Upper lobe of left lung (tissue), 6 donors: ENCODE results near the gene SH2B3. TPM values are rescaled to one million over a fixed set of nuclear protein-coding genes. Genes with fewer than 3 reads are reported as not detected.
A peak's percentile ranks its signal among the peaks of the same experiment; 100 is the strongest.

ENCODE experiments used
- ATAC-seq, 2 donors: fragments of 200-7000 bp; cut with Tn5 transposase; one replicate each; pipeline ENCODE4 v1.9.1; 2022; ENCODE audit warnings: mild to moderate bottlenecking in 2 of 2, moderate library complexity in 2 of 2; ENCODE audit not compliant: low FRiP score in 2 of 2
- DNase-seq, 2 donors: peaks; one replicate each; pipeline ENCODE4 v3.0.0-alpha.2; 2019 to 2020
- H3K27ac ChIP-seq, 4 donors: fragments of 200-600 bp; sonication (generic); one replicate each; pipeline ENCODE4 v1.5.1; 2016 to 2019
- H3K27me3 ChIP-seq, 4 donors: fragments of 200-600 bp; sonication (generic); one replicate each; pipeline ENCODE4 v1.5.1; 2017 to 2019
- H3K36me3 ChIP-seq, 4 donors: fragments of 200-600 bp; sonication (generic); one replicate each; pipeline ENCODE4 v1.5.1; 2016 to 2019
- H3K4me1 ChIP-seq, 4 donors: fragments of 200-600 bp; sonication (generic); one replicate each; pipeline ENCODE4 v1.5.1; 2018 to 2019
- H3K4me3 ChIP-seq, 4 donors: fragments of 200-600 bp; sonication (generic); one replicate each; pipeline ENCODE4 v1.5.1; 2017 to 2019; ENCODE audit warnings: mild to moderate bottlenecking in 2 of 4, moderate library complexity in 1 of 4
- H3K9me3 ChIP-seq, 4 donors: fragments of 200-600 bp; sonication (generic); one replicate each; pipeline ENCODE4 v1.5.1; 2018 to 2019
- EP300 ChIP-seq, 4 donors: sonication (generic); formaldehyde crosslinking; IDR thresholded peaks; one replicate each; pipeline ENCODE4 v1.5.1; 2017; ENCODE audit warnings: antibody characterized with exemption in 4 of 4, control low read depth in 2 of 4
- POLR2A ChIP-seq, 4 donors: fragments of 450-650 bp; IDR thresholded peaks; one replicate each; pipeline ENCODE4 v1.5.1; 2016 to 2017; ENCODE audit warnings: antibody characterized with exemption in 4 of 4, mild to moderate bottlenecking in 2 of 4
- POLR2AphosphoS5 ChIP-seq, 2 donors: sonication (generic); formaldehyde crosslinking; IDR thresholded peaks; one replicate each; pipeline ENCODE4 v1.5.1; 2017; ENCODE audit warnings: antibody characterized with exemption in 2 of 2
- WGBS, 2 donors: methylation state at CpG; one replicate each; pipeline ENCODE4 v1.1.5; 2017 to 2018; 5-methylcytosine and 5-hydroxymethylcytosine counted together
- total RNA-seq, 6 donors: library from RNA; depleted of rRNA in 4 of 6; stranded (reverse); fragments of >200 nt in 4 of 6; gene quantifications; one replicate each; pipeline versions ENCODE4 v1.1.0 to v1.2.1, GENCODE V29; 2016 to 2021
- TF ChIP-seq, protein P1 (sequence below), 6 experiments: fragments of 450-650 bp in 4 of 6; fragments of 200-600 bp in 2 of 6; sonication (generic) in 2 of 6; IDR thresholded peaks; one replicate each; pipeline ENCODE4 v1.5.1; 2016 to 2019; ENCODE audit warnings: antibody characterized with exemption in 6 of 6
- donor health status: DM: no; HTN: no; CAD: no; lungs with moderate emphysema.
- donor health status: DM: no; HTN: yes; CAD: no; lungs with severe emphysema.

Gene SH2B3
- total RNA-seq, 6 donors from 2014 or later, result 24.8 to 128 (median 52.5) TPM

DNA sequence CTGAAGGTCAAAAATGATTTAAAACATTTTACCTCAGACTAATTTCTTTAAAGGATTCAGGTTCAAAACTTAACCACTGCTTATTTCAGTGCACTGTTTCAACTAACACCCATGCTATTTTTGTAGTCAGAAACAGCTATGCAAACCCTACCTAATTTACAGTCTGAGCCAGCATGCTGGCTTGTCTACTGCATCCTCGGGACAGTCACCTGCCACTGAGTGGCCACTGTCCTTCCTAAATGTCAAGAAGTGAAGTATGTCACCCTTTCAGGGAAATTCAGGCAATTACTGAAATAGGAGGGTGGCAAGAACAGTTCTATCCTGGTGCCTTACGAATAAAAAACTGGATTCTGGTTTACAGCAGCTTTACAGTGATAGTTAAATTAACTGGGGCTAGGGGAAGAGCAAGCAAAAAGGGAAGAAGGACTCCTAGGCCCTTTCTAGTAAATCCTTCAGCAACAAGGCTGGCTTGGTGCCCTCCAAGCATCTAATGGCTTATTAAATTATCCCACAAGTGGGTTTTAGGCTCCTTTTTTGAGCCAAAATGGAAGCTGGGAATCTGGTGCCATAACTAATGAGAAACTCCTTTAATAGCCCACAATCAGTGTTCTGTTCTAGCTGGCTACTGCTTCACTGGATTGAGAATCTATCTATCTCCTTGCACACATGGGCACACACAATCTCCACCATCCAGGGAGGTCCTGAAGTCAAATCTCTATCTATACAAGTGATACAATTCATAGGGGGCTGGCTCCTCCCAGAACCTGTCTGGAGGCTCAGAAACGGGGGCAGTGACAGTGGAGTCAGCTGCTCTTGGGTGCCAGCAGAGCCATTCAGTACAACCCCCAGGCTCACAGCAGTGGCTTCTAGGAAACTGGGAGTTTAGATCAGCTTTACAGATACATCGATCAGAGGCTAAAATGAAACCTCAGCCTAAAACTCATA, 43.4 kb downstream of the SH2B3 start:
- H3K36me3 ChIP-seq, result peaks cover 11 to 95% (median 58%) of the 10 kb centered on the region in 4 donors

DNA sequence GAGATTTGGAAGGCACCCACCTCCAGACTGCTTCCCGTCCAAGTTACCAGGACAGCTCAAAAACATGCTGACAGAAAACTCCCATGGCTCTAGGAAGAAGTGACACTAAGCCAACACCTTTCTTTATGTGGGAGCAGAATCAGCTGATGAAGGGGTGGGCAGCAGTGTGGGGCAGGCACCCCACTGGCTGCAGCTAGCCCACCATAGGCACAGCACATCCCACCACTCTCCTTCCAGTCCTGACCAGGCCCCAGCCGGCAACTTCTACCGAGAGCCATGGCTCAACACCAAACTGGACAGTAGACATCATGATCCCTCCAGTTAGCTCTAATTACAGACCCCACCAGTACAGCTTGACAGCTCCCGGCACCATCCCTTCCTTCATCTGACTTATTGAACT, 45.0 kb downstream of the SH2B3 start:
- Histone ChIP-seq H3K4me1 (peaks cover 19 to 38% (median 27%) of the 10 kb centered on the region in 4 donors), H3K27me3 (no peaks in the 10 kb centered on the region), H3K9me3 (no peaks in the 10 kb centered on the region), H3K36me3 (peaks cover 17 to 100% (median 70%) of the 10 kb centered on the region in 4 donors), H3K27ac (peak overlapping the region in 3 of 4 donors; percentile 3 to 89 (median 53)), H3K4me3 (no peak overlapping the region)
- ATAC-seq (no peak), DNase-seq (no peak)
- 86 to 87% methylated on average over 4 of the region's 4 CpGs for WGBS, 2 donors
- TF ChIP-seq EP300 (IDR thresholded peaks at IDR 0.05), result no peak
- no peak for TF ChIP-seq POLR2A (IDR thresholded peaks at IDR 0.05)
- TF ChIP-seq POLR2AphosphoS5 (IDR thresholded peaks at IDR 0.05), result no peak
- TF ChIP-seq, protein P1, sequence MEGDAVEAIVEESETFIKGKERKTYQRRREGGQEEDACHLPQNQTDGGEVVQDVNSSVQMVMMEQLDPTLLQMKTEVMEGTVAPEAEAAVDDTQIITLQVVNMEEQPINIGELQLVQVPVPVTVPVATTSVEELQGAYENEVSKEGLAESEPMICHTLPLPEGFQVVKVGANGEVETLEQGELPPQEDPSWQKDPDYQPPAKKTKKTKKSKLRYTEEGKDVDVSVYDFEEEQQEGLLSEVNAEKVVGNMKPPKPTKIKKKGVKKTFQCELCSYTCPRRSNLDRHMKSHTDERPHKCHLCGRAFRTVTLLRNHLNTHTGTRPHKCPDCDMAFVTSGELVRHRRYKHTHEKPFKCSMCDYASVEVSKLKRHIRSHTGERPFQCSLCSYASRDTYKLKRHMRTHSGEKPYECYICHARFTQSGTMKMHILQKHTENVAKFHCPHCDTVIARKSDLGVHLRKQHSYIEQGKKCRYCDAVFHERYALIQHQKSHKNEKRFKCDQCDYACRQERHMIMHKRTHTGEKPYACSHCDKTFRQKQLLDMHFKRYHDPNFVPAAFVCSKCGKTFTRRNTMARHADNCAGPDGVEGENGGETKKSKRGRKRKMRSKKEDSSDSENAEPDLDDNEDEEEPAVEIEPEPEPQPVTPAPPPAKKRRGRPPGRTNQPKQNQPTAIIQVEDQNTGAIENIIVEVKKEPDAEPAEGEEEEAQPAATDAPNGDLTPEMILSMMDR (IDR thresholded peaks at IDR 0.05), result no peak

More for the DNA sequence above, 43.4 kb downstream of the SH2B3 start:
- peaks cover 35 to 54% (median 43%) of the 10 kb centered on the region in 4 donors for H3K4me1 ChIP-seq
- no peaks in the 10 kb centered on the region for H3K9me3 ChIP-seq
- DNase-seq (no peak), ATAC-seq (no peak)
- no peak overlapping the region for H3K4me3 ChIP-seq
- TF ChIP-seq POLR2A (IDR thresholded peaks at IDR 0.05) (no peak), EP300 (IDR thresholded peaks at IDR 0.05) (no peak), POLR2AphosphoS5 (IDR thresholded peaks at IDR 0.05) (no peak)
- TF ChIP-seq, protein P1 (IDR thresholded peaks at IDR 0.05), result no peak
- peak overlapping the region in 3 of 4 donors; percentile 9 to 89 (median 53) for H3K27ac ChIP-seq
- H3K27me3 ChIP-seq, result no peaks in the 10 kb centered on the region
- WGBS, 2 donors, result 74 to 75% methylated on average over 4 of the region's 4 CpGs

DNA sequence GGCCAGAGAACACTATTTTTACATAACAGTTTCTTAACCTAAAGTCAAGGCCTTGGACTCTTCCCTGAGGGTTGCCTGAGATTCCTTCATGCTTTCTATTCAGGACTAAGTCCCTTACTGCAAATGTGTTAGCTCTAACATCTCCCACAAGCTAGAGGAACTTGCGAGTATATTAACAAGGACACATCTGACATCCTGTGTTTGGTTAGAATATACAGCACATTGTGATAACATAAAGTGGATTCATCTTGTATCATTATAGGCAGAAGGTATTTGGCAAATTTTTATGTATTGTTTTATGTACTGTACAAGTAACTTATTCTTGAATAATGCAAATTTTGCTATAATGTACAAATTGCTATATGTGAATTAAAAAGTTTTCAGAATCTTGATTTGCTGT, 45.5 kb downstream of the SH2B3 start:
- 48 to 61% methylated on average over 1 of the region's 1 CpG for WGBS, 2 donors
- DNase-seq (no peak), ATAC-seq (no peak)
- Histone ChIP-seq H3K4me1 (peaks cover 14 to 33% (median 22%) of the 10 kb centered on the region in 4 donors), H3K27ac (peak overlapping the region in 2 of 4 donors; percentile 53 to 89), H3K36me3 (peaks cover 20 to 100% (median 74%) of the 10 kb centered on the region in 4 donors), H3K4me3 (no peak overlapping the region), H3K27me3 (no peaks in the 10 kb centered on the region), H3K9me3 (no peaks in the 10 kb centered on the region)
- no peak for TF ChIP-seq POLR2AphosphoS5 (IDR thresholded peaks at IDR 0.05)
- TF ChIP-seq, protein P1 (IDR thresholded peaks at IDR 0.05), result no peak
- TF ChIP-seq POLR2A (IDR thresholded peaks at IDR 0.05), result no peak
- no peak for TF ChIP-seq EP300 (IDR thresholded peaks at IDR 0.05)

DNA sequence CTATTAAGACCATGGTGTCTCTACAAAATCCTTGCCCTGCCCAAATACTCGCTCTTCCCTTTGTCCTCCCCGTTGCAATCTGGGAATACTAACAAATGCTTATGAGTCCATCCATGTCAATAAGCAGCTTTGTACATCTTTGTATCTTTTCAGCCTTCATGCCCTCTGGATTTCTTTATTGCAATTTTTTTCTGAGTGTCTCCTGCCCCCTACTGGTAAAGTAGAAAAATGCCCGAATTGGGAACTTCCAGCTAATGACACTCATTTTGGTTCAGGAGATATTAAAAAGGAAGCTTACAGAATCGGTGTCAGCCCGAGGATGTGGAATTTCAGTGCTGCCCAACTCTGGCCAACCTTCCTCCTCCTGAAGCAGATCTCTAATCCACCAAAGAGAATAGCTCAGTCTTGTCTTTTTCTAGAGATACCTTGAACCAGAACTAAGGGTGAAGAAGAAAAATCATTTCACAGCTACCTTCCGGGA, 46.0 kb downstream of the SH2B3 start:
- no peaks in the 10 kb centered on the region for H3K9me3 ChIP-seq
- H3K27me3 ChIP-seq, result no peaks in the 10 kb centered on the region
- H3K4me3 ChIP-seq, result no peak overlapping the region
- DNase-seq, result no peak
- WGBS, 2 donors, result 32 to 35% methylated on average over 6 of the region's 6 CpGs
- peaks cover 20 to 100% (median 71%) of the 10 kb centered on the region in 4 donors for H3K36me3 ChIP-seq
- peaks cover 9 to 28% (median 17%) of the 10 kb centered on the region in 4 donors for H3K4me1 ChIP-seq
- ATAC-seq, result peak in 1 of 2 donors; percentile 51
- TF ChIP-seq, protein P1 (IDR thresholded peaks at IDR 0.05), result peak; percentile 72 to 87 (median 78)
- TF ChIP-seq EP300 (IDR thresholded peaks at IDR 0.05), result no peak
- H3K27ac ChIP-seq, result peak overlapping the region in 2 of 4 donors; percentile 53 to 89
